AG04450 (cell line): ENCODE results near the gene PIKFYVE. TPM values are rescaled to one million over a fixed set of nuclear protein-coding genes. Genes with fewer than 3 reads are reported as not detected.

Source experiments
- CTCF ChIA-PET: fragments of 300-600, 350-600 bp; formaldehyde crosslinking; extraction: SDS; loops from one replicate; lab custom pipeline; 2022; ENCODE audit warnings: antibody characterized with exemption, inconsistent platforms; lab: Charles Lee
- POLR2A ChIA-PET: fragments of 350-600 bp; formaldehyde crosslinking; extraction: SDS; loops from one replicate; lab custom pipeline; 2021; ENCODE audit warnings: antibody characterized with exemption, inconsistent platforms; lab: Yijun Ruan, JAX
- DNase-seq: peaks from one replicate; pipeline ENCODE4 v3.0.0-alpha.2; 2011; ENCODE audit warnings: low read depth, low spot score
- H3K27ac ChIP-seq: one replicate; pipeline ENCODE4 v1.5.1; 2012; ENCODE audit warnings: low read depth, low read length, control low read depth
- H3K27me3 ChIP-seq: one replicate; pipeline ENCODE4 v1.6.0; 2012; ENCODE audit warnings: low read length; ENCODE audit not compliant: control insufficient read depth, insufficient read depth
- H3K4me3 ChIP-seq: 2 replicates; pipeline ENCODE4 v1.5.1; 2011; ENCODE audit warnings: mild to moderate bottlenecking, low read depth, low read length, control low read depth
- H3K9me3 ChIP-seq: 2 replicates; pipeline ENCODE4 v1.5.1; 2012; ENCODE audit warnings: low read length; ENCODE audit not compliant: control insufficient read depth, insufficient read depth
- CTCF ChIP-seq: IDR thresholded peaks from 2 replicates; pipeline ENCODE4 v1.5.1; 2011; ENCODE audit warnings: low read depth, low read length, control low read depth, inconsistent platforms
- polyA plus RNA-seq: library from polyadenylated mRNA; depleted of rRNA; stranded (reverse); fragments of >200 nt; gene quantifications from 2 replicates; pipeline ENCODE4 v1.2.3, GENCODE V29; 2011

The PIKFYVE gene
- polyA plus RNA-seq, 1 experiment = 23.8 TPM

DNA sequence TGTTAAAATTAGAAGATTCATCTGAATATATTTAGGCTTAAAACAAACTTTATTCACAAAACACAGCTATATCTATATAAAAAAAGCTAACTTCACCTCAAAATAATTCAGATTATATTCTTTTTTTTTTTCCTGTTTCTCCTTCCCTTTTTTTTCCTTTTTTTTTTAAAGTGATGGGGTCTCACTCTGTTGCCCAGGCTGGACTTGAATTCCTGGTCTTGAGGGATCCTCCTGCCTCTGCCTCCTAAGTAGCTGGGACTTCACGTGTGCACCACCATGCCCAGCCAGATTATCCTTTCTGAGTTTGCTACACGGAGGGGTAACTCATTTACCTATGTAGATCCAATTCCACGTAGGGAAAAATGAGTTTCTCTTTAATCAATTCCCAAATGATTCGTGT lies 15.0 kb upstream of the PIKFYVE start:
- H3K27ac ChIP-seq = no peak overlapping the region
- no peak for TF ChIP-seq CTCF
- no peak overlapping the region for H3K4me3 ChIP-seq
- DNase-seq = no peak
- ChIA-PET POLR2A (no interaction called here), CTCF (interaction anchor here (0.7 to 6.0 kb wide), 4 partner anchors 17 to 210 kb away, joined by 5 to 73 read pairs (median 6); no protein-coding TSS in a partner anchor)
- H3K9me3 ChIP-seq = no peaks in the 10 kb centered on the region
- H3K27me3 ChIP-seq = no peaks in the 10 kb centered on the region

- ChIA-PET CTCF (interaction anchor here (0.5 to 6.0 kb wide), 10 partner anchors 11 to 1561 kb away, joined by 3 to 73 read pairs (median 6); partner anchors contain the start of gene PIKFYVE), POLR2A (no interaction called here)
- Histone ChIP-seq H3K27ac (no peak overlapping the region), H3K9me3 (no peaks in the 10 kb centered on the region), H3K4me3 (peak overlapping the region; percentile 12), H3K27me3 (no peaks in the 10 kb centered on the region)
- DNase-seq = no peak
- no peak for TF ChIP-seq CTCF
These were observed 13.2 kb upstream of the PIKFYVE start for GRCh38 chr2:208252716-208253492.

GRCh38 chr2:208253600-208254117 lies 12.4 kb upstream of the PIKFYVE start:
- ChIA-PET POLR2A (interaction anchor here (1.9 to 2.4 kb wide), 2 partner anchors 11 to 13 kb away, joined by 6 to 25 read pairs; partner anchors contain the start of gene PIKFYVE), CTCF (interaction anchor here (0.6 to 6.0 kb wide), 12 partner anchors 12 to 538 kb away, joined by 3 to 73 read pairs (median 7); partner anchors contain the start of gene PIKFYVE)
- peak overlapping the region; percentile 85 for H3K4me3 ChIP-seq
- H3K27ac ChIP-seq = no peak overlapping the region
- H3K27me3 ChIP-seq = no peaks in the 10 kb centered on the region
- no peak for DNase-seq
- no peaks in the 10 kb centered on the region for H3K9me3 ChIP-seq
- TF ChIP-seq CTCF = no peak

DNA sequence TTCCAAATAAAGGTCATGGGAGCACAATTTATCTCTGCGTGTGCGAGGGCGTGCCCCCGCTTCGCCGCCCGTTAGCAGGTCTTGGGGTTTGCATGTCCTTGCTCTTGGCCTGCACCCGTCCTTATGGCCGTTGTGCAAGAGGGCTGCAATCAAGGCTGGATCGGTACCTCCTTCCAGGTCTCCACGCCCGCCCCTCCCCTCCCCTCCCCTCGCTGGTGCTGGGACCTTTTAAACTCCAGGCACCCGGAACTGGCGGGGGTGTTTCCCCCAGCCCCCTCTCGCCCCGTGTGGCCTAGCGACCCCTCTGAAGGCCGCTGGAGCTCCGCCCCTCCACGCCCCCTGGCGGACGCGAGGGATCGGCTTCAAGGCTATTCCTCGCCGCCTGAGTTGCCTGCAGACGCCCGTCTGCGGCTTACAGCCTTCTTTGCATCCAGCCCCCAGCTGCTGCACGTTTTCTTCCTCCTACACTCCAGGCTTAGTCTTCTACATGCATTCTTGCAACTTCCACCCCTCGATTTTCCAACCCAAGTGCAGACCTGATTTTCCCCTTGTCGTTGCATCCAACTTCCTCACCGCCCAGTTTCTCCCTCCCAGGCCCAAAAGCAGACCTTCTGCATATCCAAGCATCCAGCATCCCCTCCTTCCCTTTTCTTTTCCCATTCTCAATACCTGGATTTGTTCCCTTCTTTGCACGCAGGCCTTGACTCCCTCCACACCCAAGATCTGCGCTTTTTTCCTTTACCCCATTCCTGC lies 11.8 kb upstream of the PIKFYVE start:
- TF ChIP-seq CTCF = peak; percentile 83
- peak overlapping the region; percentile 42 for H3K27ac ChIP-seq
- no peak for DNase-seq
- POLR2A ChIA-PET = interaction anchor here (0.7 to 2.4 kb wide), 3 partner anchors 10 to 114 kb away, joined by 4 to 25 read pairs (median 6); partner anchors contain the start of gene PIKFYVE
- H3K27me3 ChIP-seq = no peaks in the 10 kb centered on the region
- no peaks in the 10 kb centered on the region for H3K9me3 ChIP-seq
- H3K4me3 ChIP-seq = peak overlapping the region; percentile 85
- CTCF ChIA-PET = interaction anchor here (0.5 to 6.0 kb wide), 18 partner anchors 9 to 539 kb away, joined by 3 to 73 read pairs (median 4); partner anchors contain the start of gene PIKFYVE
